Osteoblast (primary cell): ENCODE measurements around the gene ATP8B2. TPM values are rescaled to one million over a fixed set of nuclear protein-coding genes. Genes with fewer than 3 reads are reported as not detected.
"Not testable (repeated sequence)": the region's sequence is repeated elsewhere in the genome, so short reads cannot be mapped to it uniquely, and the experiment has no call there.

Source experiments
- DNase-seq: peaks from one replicate; pipeline ENCODE4 v3.0.0; 2011; ENCODE audit warnings: low spot score, mixed read lengths; ENCODE audit not compliant: insufficient read length; ENCODE audit errors: missing footprints
- H2AFZ ChIP-seq: 2 replicates; pipeline ENCODE4 v1.6.0; 2011; ENCODE audit warnings: mild to moderate bottlenecking, low read length
- H3K27ac ChIP-seq: 2 replicates; pipeline ENCODE4 v1.5.1; 2011; ENCODE audit warnings: mild to moderate bottlenecking, low read depth, low read length, moderate library complexity
- H3K27me3 ChIP-seq: 2 replicates; pipeline ENCODE4 v1.6.0; 2012; ENCODE audit warnings: mild to moderate bottlenecking, control low read depth, inconsistent platforms, low read length, moderate library complexity; ENCODE audit not compliant: insufficient read depth
- H3K36me3 ChIP-seq: 2 replicates; pipeline ENCODE4 v1.5.1; 2011; ENCODE audit warnings: mild to moderate bottlenecking, low read length, control low read depth, moderate library complexity; ENCODE audit not compliant: insufficient read depth
- H3K4me1 ChIP-seq: 2 replicates; pipeline ENCODE4 v1.5.1; 2011; ENCODE audit warnings: mild to moderate bottlenecking, low read length, control low read depth, moderate library complexity; ENCODE audit not compliant: insufficient read depth
- H3K4me2 ChIP-seq: 2 replicates; pipeline ENCODE4 v1.6.0; 2011; ENCODE audit warnings: mild to moderate bottlenecking, low read length; ENCODE audit not compliant: insufficient read depth
- H3K4me3 ChIP-seq: fragments of 200-600 bp; sonication (generic); 3 replicates; pipeline ENCODE4 v1.5.1; 2012; ENCODE audit warnings: mild to moderate bottlenecking, low read length, inconsistent platforms; ENCODE audit not compliant: insufficient read depth
- H3K79me2 ChIP-seq: 2 replicates; pipeline ENCODE4 v1.6.0; 2012; ENCODE audit warnings: mild to moderate bottlenecking, low read length, control low read depth, inconsistent platforms; ENCODE audit not compliant: insufficient read depth
- H3K9me3 ChIP-seq: 2 replicates; pipeline ENCODE4 v1.5.1; 2011; ENCODE audit warnings: low read depth, low read length, control low read depth
- H4K20me1 ChIP-seq: 2 replicates; pipeline ENCODE4 v1.6.0; 2012; ENCODE audit warnings: mild to moderate bottlenecking, low read length, control low read depth; ENCODE audit not compliant: insufficient read depth
- total RNA-seq: library from RNA; depleted of rRNA; stranded (reverse); fragments of >200 nt; gene quantifications from 2 replicates; pipeline ENCODE4 v1.2.3, GENCODE V29; 2012
- TF ChIP-seq, protein P1 (sequence below): IDR thresholded peaks from 2 replicates; pipeline ENCODE4 v1.5.1; 2011; ENCODE audit warnings: mild to moderate bottlenecking, low read depth, low read length, moderate library complexity; ENCODE audit errors: extremely low read depth

The ATP8B2 gene
- total RNA-seq, 1 donor = 162 TPM

DNA sequence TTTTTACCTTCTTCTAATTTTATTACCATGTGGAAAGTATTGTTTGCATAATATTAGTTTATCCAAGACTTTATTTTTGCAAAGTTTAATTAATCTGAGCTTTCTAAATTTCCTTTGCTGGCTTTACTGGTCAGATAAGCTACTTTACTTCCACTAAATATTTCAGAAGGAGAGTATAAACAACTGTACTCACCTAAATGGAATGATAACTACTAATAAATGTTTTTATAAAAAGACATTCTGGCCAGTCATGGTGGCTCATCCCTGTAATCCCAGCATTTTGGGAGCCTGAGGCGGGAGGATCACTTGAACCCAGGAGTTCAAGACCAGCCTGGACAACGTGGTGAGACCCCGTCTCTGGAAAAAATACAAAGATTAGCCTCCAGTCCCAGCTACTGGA is 36.0 kb downstream of the ATP8B2 start:
- Histone ChIP-seq H3K27ac (no peak overlapping the region), H3K79me2 (no peaks in the 10 kb centered on the region), H3K27me3 (peaks cover 9% of the 10 kb centered on the region), H3K9me3 (no peaks in the 10 kb centered on the region), H3K4me2 (no peak overlapping the region), H3K4me1 (no peaks in the 10 kb centered on the region), H3K36me3 (no peaks in the 10 kb centered on the region), H3K4me3 (no peak overlapping the region), H4K20me1 (no peaks in the 10 kb centered on the region), H2AFZ (no peak overlapping the region)
- TF ChIP-seq, protein P1, sequence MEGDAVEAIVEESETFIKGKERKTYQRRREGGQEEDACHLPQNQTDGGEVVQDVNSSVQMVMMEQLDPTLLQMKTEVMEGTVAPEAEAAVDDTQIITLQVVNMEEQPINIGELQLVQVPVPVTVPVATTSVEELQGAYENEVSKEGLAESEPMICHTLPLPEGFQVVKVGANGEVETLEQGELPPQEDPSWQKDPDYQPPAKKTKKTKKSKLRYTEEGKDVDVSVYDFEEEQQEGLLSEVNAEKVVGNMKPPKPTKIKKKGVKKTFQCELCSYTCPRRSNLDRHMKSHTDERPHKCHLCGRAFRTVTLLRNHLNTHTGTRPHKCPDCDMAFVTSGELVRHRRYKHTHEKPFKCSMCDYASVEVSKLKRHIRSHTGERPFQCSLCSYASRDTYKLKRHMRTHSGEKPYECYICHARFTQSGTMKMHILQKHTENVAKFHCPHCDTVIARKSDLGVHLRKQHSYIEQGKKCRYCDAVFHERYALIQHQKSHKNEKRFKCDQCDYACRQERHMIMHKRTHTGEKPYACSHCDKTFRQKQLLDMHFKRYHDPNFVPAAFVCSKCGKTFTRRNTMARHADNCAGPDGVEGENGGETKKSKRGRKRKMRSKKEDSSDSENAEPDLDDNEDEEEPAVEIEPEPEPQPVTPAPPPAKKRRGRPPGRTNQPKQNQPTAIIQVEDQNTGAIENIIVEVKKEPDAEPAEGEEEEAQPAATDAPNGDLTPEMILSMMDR = no peak
- DNase-seq = no peak

DNA sequence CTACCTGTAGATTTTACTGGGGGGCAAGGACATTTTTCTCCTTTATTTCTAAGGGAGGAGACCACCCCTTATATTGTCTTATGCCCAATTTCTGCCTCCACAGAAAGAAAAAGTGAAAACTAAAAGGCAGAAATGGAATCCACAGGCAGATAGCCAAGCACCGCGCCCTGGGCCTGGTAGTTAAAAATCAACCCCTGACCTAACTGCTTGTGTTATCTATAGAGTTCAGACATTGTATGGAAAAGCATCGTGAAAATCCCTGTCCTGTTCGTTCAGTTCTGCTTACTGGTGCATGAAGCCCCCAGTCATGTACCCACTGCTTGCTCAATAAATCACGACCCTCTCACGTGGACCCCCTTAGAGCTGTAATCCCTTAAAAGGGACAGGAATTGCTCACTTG is 46.1 kb downstream of the ATP8B2 start:
- DNase-seq = no peak
- Histone ChIP-seq H3K27me3 (no peaks in the 10 kb centered on the region), H3K4me2 (no peak overlapping the region), H3K36me3 (no peaks in the 10 kb centered on the region), H3K27ac (no peak overlapping the region), H3K9me3 (no peaks in the 10 kb centered on the region), H4K20me1 (no peaks in the 10 kb centered on the region), H3K79me2 (no peaks in the 10 kb centered on the region), H3K4me1 (no peaks in the 10 kb centered on the region), H3K4me3 (no peak overlapping the region), H2AFZ (no peak overlapping the region)
- TF ChIP-seq, protein P1 = no peak

DNA sequence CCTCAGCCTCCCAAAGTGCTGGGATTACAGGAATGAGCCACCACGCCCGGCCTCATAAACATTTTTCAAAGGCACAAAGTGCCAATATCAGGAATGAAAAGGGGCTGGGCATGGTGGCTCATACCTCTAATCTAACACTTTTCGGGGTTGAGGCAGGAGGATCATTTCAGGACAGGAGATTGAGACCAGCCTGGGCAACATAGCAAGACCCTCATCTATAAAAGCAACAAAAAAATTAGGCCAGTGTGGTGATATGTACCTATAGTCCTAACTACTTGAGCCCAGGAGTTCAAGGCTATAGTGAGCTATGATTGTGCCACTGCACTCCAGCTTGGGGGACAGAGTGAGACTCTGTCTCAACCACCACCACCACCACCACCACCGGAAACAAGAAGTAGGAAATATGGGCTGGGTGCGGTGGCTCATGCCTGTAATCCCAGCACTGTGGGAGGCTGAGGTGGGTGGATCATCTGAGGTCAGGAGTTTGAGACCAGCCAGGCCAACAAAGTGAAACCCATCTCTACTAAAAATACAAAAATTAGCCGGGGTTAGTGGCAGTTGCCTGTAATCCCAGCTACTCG is 48.5 kb downstream of the ATP8B2 start:
- not testable (repeated sequence) for H3K27me3 ChIP-seq, H3K36me3 ChIP-seq, H3K4me3 ChIP-seq, H3K27ac ChIP-seq, H3K9me3 ChIP-seq, DNase-seq, H3K79me2 ChIP-seq, H2AFZ ChIP-seq, H3K4me2 ChIP-seq, H4K20me1 ChIP-seq, H3K4me1 ChIP-seq

DNA sequence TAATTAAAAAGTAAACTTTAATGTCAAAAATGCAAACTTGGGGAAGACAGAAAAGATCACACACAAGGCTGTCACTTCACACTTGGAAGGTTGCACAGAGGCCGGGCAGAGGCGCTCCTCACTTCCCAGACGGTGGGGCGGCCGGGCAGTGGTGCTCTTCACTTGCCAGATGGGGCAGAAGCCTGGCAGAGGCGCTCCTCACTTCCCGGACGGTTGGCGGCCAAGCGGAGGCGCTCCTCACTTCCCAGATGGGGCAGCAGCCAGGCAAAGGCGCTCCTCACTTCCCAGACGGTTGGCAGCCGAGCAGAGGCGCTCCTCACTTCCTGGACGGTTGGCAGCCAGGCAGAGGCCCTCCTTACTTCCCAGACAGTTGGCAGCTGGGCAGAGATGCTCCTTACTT is 54.0 kb downstream of the ATP8B2 start:
- H3K4me1 ChIP-seq = no peaks in the 10 kb centered on the region
- H3K27me3 ChIP-seq = peaks cover 3% of the 10 kb centered on the region
- H2AFZ ChIP-seq = no peak overlapping the region
- no peak overlapping the region for H3K4me3 ChIP-seq
- DNase-seq = no peak
- no peaks in the 10 kb centered on the region for H3K79me2 ChIP-seq
- TF ChIP-seq, protein P1 = no peak
- no peaks in the 10 kb centered on the region for H3K36me3 ChIP-seq
- no peaks in the 10 kb centered on the region for H3K9me3 ChIP-seq
- no peak overlapping the region for H3K4me2 ChIP-seq
- no peaks in the 10 kb centered on the region for H4K20me1 ChIP-seq
- H3K27ac ChIP-seq = no peak overlapping the region
